Breast epithelium (tissue), 3 donors: Measurements from ENCODE around the gene TTLL3.

Experiments used
- POLR2A ChIP-seq: fragments of 450-650 bp; IDR thresholded peaks from one replicate; pipeline ENCODE4 v1.6.1; 2016; ENCODE audit warnings: antibody characterized with exemption, mild to moderate bottlenecking, moderate library complexity
- TF ChIP-seq, protein P1 (sequence below), 3 donors: fragments of 450-650 bp; IDR thresholded peaks; one replicate each; pipeline ENCODE4 v1.5.1; 2016 to 2017; ENCODE audit warnings: antibody characterized with exemption in 3 of 3, mild to moderate bottlenecking in 3 of 3, moderate library complexity in 3 of 3

DNA sequence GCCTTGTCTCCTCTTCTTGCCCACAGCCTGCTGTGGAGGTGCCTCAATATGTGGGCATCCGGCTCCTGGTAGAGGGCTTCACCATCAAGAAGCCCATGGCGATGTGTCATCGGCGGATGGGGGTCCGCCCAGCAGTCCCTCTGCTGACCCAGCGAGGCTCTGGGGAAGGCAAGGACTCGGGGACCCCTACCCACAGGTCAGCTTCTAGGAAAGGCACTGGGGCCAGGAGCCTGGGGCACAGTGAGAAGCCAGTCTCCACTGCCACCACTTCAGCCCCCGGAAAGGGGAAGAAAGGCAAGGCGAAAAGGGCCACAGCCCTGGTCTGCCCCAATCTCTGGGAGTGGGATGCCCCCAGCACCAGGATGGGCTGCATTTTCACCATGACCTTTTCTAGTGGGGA is 23.0 kb downstream of the TTLL3 start:
- TF ChIP-seq, protein P1, sequence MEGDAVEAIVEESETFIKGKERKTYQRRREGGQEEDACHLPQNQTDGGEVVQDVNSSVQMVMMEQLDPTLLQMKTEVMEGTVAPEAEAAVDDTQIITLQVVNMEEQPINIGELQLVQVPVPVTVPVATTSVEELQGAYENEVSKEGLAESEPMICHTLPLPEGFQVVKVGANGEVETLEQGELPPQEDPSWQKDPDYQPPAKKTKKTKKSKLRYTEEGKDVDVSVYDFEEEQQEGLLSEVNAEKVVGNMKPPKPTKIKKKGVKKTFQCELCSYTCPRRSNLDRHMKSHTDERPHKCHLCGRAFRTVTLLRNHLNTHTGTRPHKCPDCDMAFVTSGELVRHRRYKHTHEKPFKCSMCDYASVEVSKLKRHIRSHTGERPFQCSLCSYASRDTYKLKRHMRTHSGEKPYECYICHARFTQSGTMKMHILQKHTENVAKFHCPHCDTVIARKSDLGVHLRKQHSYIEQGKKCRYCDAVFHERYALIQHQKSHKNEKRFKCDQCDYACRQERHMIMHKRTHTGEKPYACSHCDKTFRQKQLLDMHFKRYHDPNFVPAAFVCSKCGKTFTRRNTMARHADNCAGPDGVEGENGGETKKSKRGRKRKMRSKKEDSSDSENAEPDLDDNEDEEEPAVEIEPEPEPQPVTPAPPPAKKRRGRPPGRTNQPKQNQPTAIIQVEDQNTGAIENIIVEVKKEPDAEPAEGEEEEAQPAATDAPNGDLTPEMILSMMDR (IDR thresholded peaks at IDR 0.05): no peak
- TF ChIP-seq POLR2A: no peak
